ENCODE measurements around the gene NTHL1. TPM values are rescaled to one million over a fixed set of nuclear protein-coding genes. Genes with fewer than 3 reads are reported as not detected.

Gene NTHL1
- total and polyA plus RNA-seq, 2 of the 13 experiments (the other 11 are each of a cell fraction or from before 2014, with no cell fraction given) = 47.5 to 64.9 TPM

- TF ChIP-seq ZNF720 (CRISPR knock-in tag; IDR thresholded peaks at IDR 0.05) (no peak), RORA (CRISPR knock-in tag; IDR thresholded peaks at IDR 0.05) (no peak), NFE2L2 (IDR thresholded peaks at IDR 0.05; ENCODE audit: low read length) (no peak), ZKSCAN8 (CRISPR knock-in tag; IDR thresholded peaks at IDR 0.05; ENCODE audit: borderline replicate concordance) (peak; percentile 75; the same call in 1 of the 2 replicates), SP4 (CRISPR knock-in tag; IDR thresholded peaks at IDR 0.05) (no peak; the same call in 1 of the 2 replicates), RELA (CRISPR knock-in tag; IDR thresholded peaks at IDR 0.05) (no peak), ZNF142 (CRISPR knock-in tag; IDR thresholded peaks at IDR 0.05) (no peak), ZNF235 (CRISPR knock-in tag; IDR thresholded peaks at IDR 0.05; ENCODE audit: borderline replicate concordance) (peak; percentile 64; the same call in 1 of the 2 replicates), MBD4 (IDR thresholded peaks at IDR 0.05; ENCODE audit: borderline replicate concordance, low read length) (no peak), ZNF292 (CRISPR knock-in tag; IDR thresholded peaks at IDR 0.05; ENCODE audit: borderline replicate concordance, low read depth) (no peak; the same call in none of the 2 replicates), MXI1 (IDR thresholded peaks at IDR 0.05; ENCODE audit: borderline replicate concordance, low read depth, low read length) (peak; percentile 51; the same call in 1 of the 3 replicates), RBFOX2 (IDR thresholded peaks at IDR 0.05; ENCODE audit: low read depth, low read length) (peak; percentile 59), PAX8 (CRISPR knock-in tag; IDR thresholded peaks at IDR 0.05; ENCODE audit: borderline replicate concordance) (peak; percentile 80; the same call in 1 of the 2 replicates), ZNF577 (CRISPR knock-in tag; IDR thresholded peaks at IDR 0.05; ENCODE audit: borderline replicate concordance, low read depth) (no peak), CREB1 (IDR thresholded peaks at IDR 0.05) (no peak), CREB1 (CRISPR knock-in tag; IDR thresholded peaks at IDR 0.05) (no peak), GPBP1L1 (CRISPR knock-in tag; IDR thresholded peaks at IDR 0.05) (no peak), CHD2 (IDR thresholded peaks at IDR 0.05; ENCODE audit: low read depth, low read length) (no peak), GLI4 (CRISPR knock-in tag; IDR thresholded peaks at IDR 0.05; ENCODE audit: borderline replicate concordance) (no peak), ZNF839 (CRISPR knock-in tag; IDR thresholded peaks at IDR 0.05; ENCODE audit: borderline replicate concordance) (no peak)
Measured at GRCh38 chr16:2039274-2040031, 8.2 kb downstream of the NTHL1 start (continued).
